GM19324 (cell line): ENCODE measurements around the gene TBCE.
"Not testable (repeated sequence)": the region's sequence is repeated elsewhere in the genome, so short reads cannot be mapped to it uniquely, and the experiment has no call there.

ENCODE experiments used
- ATAC-seq: cut with Tn5 transposase; IDR thresholded peaks from one replicate; pipeline ENCODE4 v1.9.1; 2021; ENCODE audit warnings: mild to moderate bottlenecking, moderate library complexity; ENCODE audit not compliant: unreplicated experiment, low FRiP score

TBCE gene

GRCh38 chr1:235343726-235344125 is 23.5 kb upstream of the TBCE start:
- ATAC-seq: no peak

GRCh38 chr1:235351441-235351840 is 15.8 kb upstream of the TBCE start:
- ATAC-seq: no peak

GRCh38 chr1:235351898-235352297 is 15.3 kb upstream of the TBCE start:
- ATAC-seq: no peak

- no peak for ATAC-seq
These were observed 9.5 kb upstream of the TBCE start for GRCh38 chr1:235357485-235358373.

- ATAC-seq: no peak
These were observed 8.3 kb upstream of the TBCE start for GRCh38 chr1:235358899-235359298.

GRCh38 chr1:235364189-235364588 is 3.0 kb upstream of the TBCE start:
- ATAC-seq: not testable (repeated sequence)

GRCh38 chr1:235366286-235366685 is 941 bp upstream of the TBCE start:
- no peak for ATAC-seq

GRCh38 chr1:235368428-235368827 is 1.2 kb downstream of the TBCE start:
- no peak for ATAC-seq

GRCh38 chr1:235369802-235370201 is 2.6 kb downstream of the TBCE start:
- no peak for ATAC-seq

GRCh38 chr1:235375919-235376605 is 8.8 kb downstream of the TBCE start:
- no peak for ATAC-seq

GRCh38 chr1:235378134-235378735 is 11.0 kb downstream of the TBCE start:
- ATAC-seq: not testable (repeated sequence)

GRCh38 chr1:235381955-235382739 is 14.9 kb downstream of the TBCE start:
- ATAC-seq: not testable (repeated sequence)

- not testable (repeated sequence) for ATAC-seq
These were observed 18.4 kb downstream of the TBCE start for GRCh38 chr1:235385633-235386032.

GRCh38 chr1:235391874-235392273 is 24.6 kb downstream of the TBCE start:
- no peak for ATAC-seq

- no peak for ATAC-seq
These were observed 30.5 kb downstream of the TBCE start for GRCh38 chr1:235397733-235398132.

- ATAC-seq: no peak
These were observed 32.4 kb downstream of the TBCE start for GRCh38 chr1:235399661-235400060.

GRCh38 chr1:235401251-235401650 is 34.0 kb downstream of the TBCE start:
- ATAC-seq: no peak

GRCh38 chr1:235402457-235403200 is 35.4 kb downstream of the TBCE start:
- no peak for ATAC-seq

GRCh38 chr1:235403593-235403992 is 36.4 kb downstream of the TBCE start:
- no peak for ATAC-seq

GRCh38 chr1:235404190-235404589 is 37.0 kb downstream of the TBCE start:
- no peak for ATAC-seq
